ENCODE results near the gene SEC61A2. TPM values are rescaled to one million over a fixed set of nuclear protein-coding genes. Genes with fewer than 3 reads are reported as not detected.
A peak's percentile ranks its signal among the peaks of the same experiment; 100 is the strongest.

SEC61A2 gene
- total RNA-seq, 1 donor from 2014 or later, result 13.9 TPM

DNA sequence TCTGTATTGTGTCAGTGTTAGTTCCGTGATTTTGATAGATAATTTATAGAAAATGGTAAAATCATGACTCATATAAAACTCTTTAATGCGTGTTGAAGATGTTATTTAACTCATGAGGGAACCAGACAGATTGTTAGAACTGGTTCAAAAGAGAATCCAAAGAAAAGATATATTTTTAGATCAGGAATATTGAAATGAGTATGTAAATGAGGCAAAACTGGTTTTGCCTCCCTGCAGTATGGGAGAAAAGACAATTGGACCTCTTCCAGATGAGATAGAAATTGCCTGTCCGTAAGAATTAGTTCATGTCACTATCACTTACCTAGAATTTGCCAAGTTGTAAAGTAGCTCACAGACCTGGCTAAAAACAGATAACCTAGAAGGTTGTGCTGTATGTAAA is 84.1 kb downstream of the SEC61A2 start:
- no peak overlapping the region for H3K27ac Mint-ChIP-seq (ENCODE audit: unreplicated experiment)
- no peak for DNase-seq (ENCODE audit: extremely low spot score, unreplicated experiment)
- H3K9me3 Mint-ChIP-seq (ENCODE audit: unreplicated experiment), result no peaks in the 10 kb centered on the region
- TF ChIP-seq, protein P1, sequence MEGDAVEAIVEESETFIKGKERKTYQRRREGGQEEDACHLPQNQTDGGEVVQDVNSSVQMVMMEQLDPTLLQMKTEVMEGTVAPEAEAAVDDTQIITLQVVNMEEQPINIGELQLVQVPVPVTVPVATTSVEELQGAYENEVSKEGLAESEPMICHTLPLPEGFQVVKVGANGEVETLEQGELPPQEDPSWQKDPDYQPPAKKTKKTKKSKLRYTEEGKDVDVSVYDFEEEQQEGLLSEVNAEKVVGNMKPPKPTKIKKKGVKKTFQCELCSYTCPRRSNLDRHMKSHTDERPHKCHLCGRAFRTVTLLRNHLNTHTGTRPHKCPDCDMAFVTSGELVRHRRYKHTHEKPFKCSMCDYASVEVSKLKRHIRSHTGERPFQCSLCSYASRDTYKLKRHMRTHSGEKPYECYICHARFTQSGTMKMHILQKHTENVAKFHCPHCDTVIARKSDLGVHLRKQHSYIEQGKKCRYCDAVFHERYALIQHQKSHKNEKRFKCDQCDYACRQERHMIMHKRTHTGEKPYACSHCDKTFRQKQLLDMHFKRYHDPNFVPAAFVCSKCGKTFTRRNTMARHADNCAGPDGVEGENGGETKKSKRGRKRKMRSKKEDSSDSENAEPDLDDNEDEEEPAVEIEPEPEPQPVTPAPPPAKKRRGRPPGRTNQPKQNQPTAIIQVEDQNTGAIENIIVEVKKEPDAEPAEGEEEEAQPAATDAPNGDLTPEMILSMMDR (IDR thresholded peaks at IDR 0.05), result no peak
- no peak overlapping the region for H3K4me3 Mint-ChIP-seq (ENCODE audit: unreplicated experiment)
- no peaks in the 10 kb centered on the region for H3K27me3 Mint-ChIP-seq (ENCODE audit: unreplicated experiment)
- peaks cover 40% of the 10 kb centered on the region for H3K36me3 Mint-ChIP-seq (ENCODE audit: unreplicated experiment)
- peaks cover 12% of the 10 kb centered on the region for H3K4me1 Mint-ChIP-seq (ENCODE audit: unreplicated experiment)

DNA sequence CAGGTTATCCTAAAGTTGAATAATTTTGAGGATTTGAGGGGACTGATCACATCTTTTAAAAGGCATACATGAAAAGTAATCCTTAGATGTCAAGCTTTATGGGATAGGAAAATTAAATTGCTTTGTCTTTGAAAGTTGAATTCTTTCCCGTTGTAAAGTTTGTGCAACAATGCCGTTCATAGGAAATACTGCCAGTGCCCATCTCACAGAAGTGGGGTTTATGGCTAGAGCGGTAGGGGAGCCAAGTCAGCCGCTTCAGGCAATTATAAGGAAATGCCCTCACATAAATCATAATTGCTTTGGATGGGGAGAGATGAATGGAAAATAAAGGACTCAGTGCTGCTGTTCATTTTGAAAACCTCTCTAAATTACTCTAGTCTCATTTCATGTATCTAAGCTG is 84.6 kb downstream of the SEC61A2 start:
- Mint-ChIP-seq H3K9me3 (ENCODE audit: unreplicated experiment) (no peaks in the 10 kb centered on the region), H3K27me3 (ENCODE audit: unreplicated experiment) (no peaks in the 10 kb centered on the region), H3K27ac (ENCODE audit: unreplicated experiment) (peak overlapping the region; percentile 59), H3K4me1 (ENCODE audit: unreplicated experiment) (peaks cover 12% of the 10 kb centered on the region), H3K36me3 (ENCODE audit: unreplicated experiment) (peaks cover 40% of the 10 kb centered on the region), H3K4me3 (ENCODE audit: unreplicated experiment) (no peak overlapping the region)
- TF ChIP-seq, protein P1 (IDR thresholded peaks at IDR 0.05), result no peak
- DNase-seq (ENCODE audit: extremely low spot score, unreplicated experiment), result no peak

DNA sequence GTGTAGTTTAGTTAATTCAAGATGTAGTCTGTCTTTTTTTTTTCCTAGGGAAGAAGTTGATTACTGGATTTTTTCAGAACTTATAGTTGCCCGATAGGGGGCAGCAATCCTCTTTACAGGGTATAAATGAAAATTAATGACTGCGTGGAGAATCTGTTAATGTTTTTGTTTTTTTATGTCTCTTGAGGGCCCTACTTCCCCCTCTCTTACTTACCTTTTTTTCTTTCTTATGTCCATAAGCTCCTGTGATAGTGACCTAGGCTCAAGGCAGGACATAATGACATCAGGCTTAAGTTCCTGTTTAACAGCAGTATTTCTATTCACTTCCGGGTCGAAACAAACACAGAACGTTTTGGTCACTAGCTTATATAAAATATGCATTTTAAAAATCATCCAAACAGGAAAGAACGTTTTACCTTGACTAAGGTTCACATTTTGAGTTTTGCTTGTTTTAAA is 85.3 kb downstream of the SEC61A2 start:
- TF ChIP-seq, protein P1 (IDR thresholded peaks at IDR 0.05), result peak; percentile 75

More for the DNA sequence above, 85.3 kb downstream of the SEC61A2 start:
- H3K4me3 Mint-ChIP-seq (ENCODE audit: unreplicated experiment), result no peak overlapping the region
- peaks cover 12% of the 10 kb centered on the region for H3K4me1 Mint-ChIP-seq (ENCODE audit: unreplicated experiment)
- peak overlapping the region; percentile 59 for H3K27ac Mint-ChIP-seq (ENCODE audit: unreplicated experiment)
- no peak for DNase-seq (ENCODE audit: extremely low spot score, unreplicated experiment)
- H3K36me3 Mint-ChIP-seq (ENCODE audit: unreplicated experiment), result peaks cover 43% of the 10 kb centered on the region
- no peaks in the 10 kb centered on the region for H3K27me3 Mint-ChIP-seq (ENCODE audit: unreplicated experiment)
- no peaks in the 10 kb centered on the region for H3K9me3 Mint-ChIP-seq (ENCODE audit: unreplicated experiment)

Small RNA genes lying within 50 kb of the gene (microRNA-seq; reads per million reads assigned to microRNA genes)
- not detected for gene MIR548AK (ENCODE audit: unreplicated experiment)

Other genes starting within 250 kb of the SEC61A2 start
- gene UPF2, start 86.9 kb upstream of the SEC61A2 start, total RNA-seq, result 19.4 and 20.5 TPM in 2 replicates
- 18.9 and 24.3 TPM in 2 replicates for gene DHTKD1, start 60.7 kb upstream of the SEC61A2 start, total RNA-seq
- gene NUDT5, start 66.2 kb downstream of the SEC61A2 start, total RNA-seq, result 56.2 and 57.6 TPM in 2 replicates
- 65.3 and 68.5 TPM in 2 replicates for gene CDC123, start 66.5 kb downstream of the SEC61A2 start, total RNA-seq
- 13.7 and 15.8 TPM in 2 replicates for gene CAMK1D, start 219.9 kb downstream of the SEC61A2 start, total RNA-seq